Gastrocnemius medialis (tissue), 4 donors: Measurements from ENCODE around the gene CTRB2. TPM values are rescaled to one million over a fixed set of nuclear protein-coding genes. Genes with fewer than 3 reads are reported as not detected.

Experiments
- ATAC-seq, 2 donors: fragments of 150-250 bp; one replicate each; pipeline ENCODE4 v1.9.1; 2016
- DNase-seq, 2 donors: peaks; one replicate each; pipeline ENCODE4 v3.0.0-alpha.2; 2019
- H3K27ac ChIP-seq, 4 donors: fragments of 200-600 bp; sonication (generic); 1 replicate in 1 of 4; 2 replicates in 3 of 4; pipeline ENCODE4 v1.5.1; 2016 to 2018; ENCODE audit warnings: mild to moderate bottlenecking in 2 of 4, moderate library complexity in 1 of 4
- H3K27me3 ChIP-seq, 3 donors: fragments of 200-600 bp; sonication (generic) in 2 of 3; 1 replicate in 1 of 3; 2 replicates in 2 of 3; pipeline versions ENCODE4 v1.5.1 to v1.6.0; 2016 to 2019; ENCODE audit warnings: mild to moderate bottlenecking in 1 of 3, moderate library complexity in 1 of 3
- H3K36me3 ChIP-seq, 2 donors: fragments of 200-600 bp; sonication (generic) in 1 of 2; one replicate each; pipeline ENCODE4 v1.5.1; 2017 to 2018
- H3K4me1 ChIP-seq, 2 donors: fragments of 200-600 bp; sonication (generic) in 1 of 2; one replicate each; pipeline ENCODE4 v1.5.1; 2016 to 2017; ENCODE audit warnings: mild to moderate bottlenecking in 2 of 2
- H3K4me3 ChIP-seq, 4 donors: fragments of 200-600 bp; sonication (generic) in 3 of 4; 1 replicate in 1 of 4; 2 replicates in 3 of 4; pipeline ENCODE4 v1.5.1; 2016 to 2019; ENCODE audit warnings: mild to moderate bottlenecking in 2 of 4
- H3K9me3 ChIP-seq, 3 donors: fragments of 200-600 bp; sonication (generic) in 2 of 3; 1 replicate in 1 of 3; 2 replicates in 2 of 3; pipeline ENCODE4 v1.5.1; 2016 to 2019
- POLR2A ChIP-seq, 2 donors: fragments of 450-650 bp; IDR thresholded peaks; one replicate each; pipeline ENCODE4 v1.6.1; 2017; ENCODE audit warnings: antibody characterized with exemption in 2 of 2, mild to moderate bottlenecking in 2 of 2, moderate library complexity in 2 of 2
- in situ Hi-C, 4 donors: fragments of 200-750 bp; cut with MboI; loops; one replicate each; pipeline versions ENCODE4 v1.15.0 to v1.8.0; 2017; ENCODE audit warnings: low sequenced_read_pairs in 4 of 4
- intact Hi-C: fragments of 100-400 bp; cut with DNase I; formaldehyde crosslinking; loops from one replicate; pipeline ENCODE4 v1.15.1; 2023; ENCODE audit warnings: low total_unique reads
- total RNA-seq, 4 donors: library from RNA; depleted of rRNA; stranded (reverse); fragments of >200 nt; gene quantifications; one replicate each; pipeline versions ENCODE4 v1.1.0 to v1.2.3, GENCODE V29; 2016
- TF ChIP-seq, protein P1 (sequence below), 5 experiments: fragments of 450-650 bp in 3 of 5; fragments of 200-600 bp in 2 of 5; sonication (generic) in 2 of 5; IDR thresholded peaks in 4 of 5; conservative IDR thresholded peaks in 1 of 5; 1 replicate in 4 of 5; 2 replicates in 1 of 5; pipeline ENCODE4 v1.5.1; 2016 to 2019; ENCODE audit warnings: antibody characterized with exemption in 5 of 5, mild to moderate bottlenecking in 3 of 5, moderate library complexity in 3 of 5

CTRB2 gene
- total RNA-seq, 4 donors from 2014 or later = 3.0 TPM; not detected in 3

DNA sequence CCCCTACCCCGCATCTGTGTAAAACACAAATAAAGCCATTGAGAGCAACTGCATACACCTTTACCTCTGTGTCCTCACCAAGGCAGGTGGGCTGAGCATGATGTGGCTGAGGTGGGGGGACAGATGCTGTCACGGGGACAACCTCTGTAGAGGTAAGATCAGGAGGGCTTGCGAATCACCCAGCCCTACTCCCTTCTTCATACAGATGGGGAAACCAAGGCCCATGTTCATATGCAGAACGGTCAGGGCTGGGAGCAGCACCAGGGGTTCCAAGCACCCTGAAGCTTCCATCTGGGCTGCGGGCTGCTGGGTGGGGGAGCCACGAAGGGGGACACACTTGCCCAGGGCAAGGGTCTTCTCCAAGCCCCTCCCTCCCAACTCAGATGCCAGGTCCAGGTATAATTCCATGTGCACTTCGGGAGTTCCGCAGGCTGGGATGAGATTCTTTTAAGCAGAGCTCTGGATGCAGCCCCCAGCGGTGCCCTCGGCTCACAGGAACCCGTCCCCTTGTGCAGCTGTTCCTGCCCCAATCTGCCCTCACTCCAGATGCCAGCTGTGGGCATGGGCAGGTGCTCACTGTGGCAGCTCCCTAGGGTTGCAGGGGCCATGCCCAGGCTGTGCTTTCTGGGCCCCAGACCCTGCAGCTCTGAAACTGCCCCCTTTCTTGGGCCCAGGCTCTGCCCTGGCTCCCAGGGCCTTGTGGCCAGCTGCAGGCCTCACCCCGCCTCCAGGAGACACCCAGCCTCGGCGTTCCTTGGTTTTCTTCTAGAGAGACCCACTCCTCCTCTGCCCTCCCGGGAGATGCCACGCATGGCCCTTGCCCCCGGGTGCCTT lies 21.4 kb upstream of the CTRB2 start:
- Histone ChIP-seq H3K27me3 (no peaks in the 10 kb centered on the region), H3K4me1 (peaks cover under 1 to 13% of the 10 kb centered on the region in 2 donors), H3K9me3 (no peaks in the 10 kb centered on the region), H3K4me3 (no peak overlapping the region), H3K27ac (no peak overlapping the region), H3K36me3 (peaks cover 0 to 41% of the 10 kb centered on the region in 2 donors)
- in situ Hi-C loops = no loop called here
- no peak for ATAC-seq
- intact Hi-C loops = no loop called here
- no peak for DNase-seq
- TF ChIP-seq, protein P1, sequence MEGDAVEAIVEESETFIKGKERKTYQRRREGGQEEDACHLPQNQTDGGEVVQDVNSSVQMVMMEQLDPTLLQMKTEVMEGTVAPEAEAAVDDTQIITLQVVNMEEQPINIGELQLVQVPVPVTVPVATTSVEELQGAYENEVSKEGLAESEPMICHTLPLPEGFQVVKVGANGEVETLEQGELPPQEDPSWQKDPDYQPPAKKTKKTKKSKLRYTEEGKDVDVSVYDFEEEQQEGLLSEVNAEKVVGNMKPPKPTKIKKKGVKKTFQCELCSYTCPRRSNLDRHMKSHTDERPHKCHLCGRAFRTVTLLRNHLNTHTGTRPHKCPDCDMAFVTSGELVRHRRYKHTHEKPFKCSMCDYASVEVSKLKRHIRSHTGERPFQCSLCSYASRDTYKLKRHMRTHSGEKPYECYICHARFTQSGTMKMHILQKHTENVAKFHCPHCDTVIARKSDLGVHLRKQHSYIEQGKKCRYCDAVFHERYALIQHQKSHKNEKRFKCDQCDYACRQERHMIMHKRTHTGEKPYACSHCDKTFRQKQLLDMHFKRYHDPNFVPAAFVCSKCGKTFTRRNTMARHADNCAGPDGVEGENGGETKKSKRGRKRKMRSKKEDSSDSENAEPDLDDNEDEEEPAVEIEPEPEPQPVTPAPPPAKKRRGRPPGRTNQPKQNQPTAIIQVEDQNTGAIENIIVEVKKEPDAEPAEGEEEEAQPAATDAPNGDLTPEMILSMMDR (IDR thresholded peaks at IDR 0.05 in 4 of 5, conservative IDR thresholded peaks at IDR 0.05 in 1 of 5) = no peak
- TF ChIP-seq POLR2A (IDR thresholded peaks at IDR 0.05) = no peak

DNA sequence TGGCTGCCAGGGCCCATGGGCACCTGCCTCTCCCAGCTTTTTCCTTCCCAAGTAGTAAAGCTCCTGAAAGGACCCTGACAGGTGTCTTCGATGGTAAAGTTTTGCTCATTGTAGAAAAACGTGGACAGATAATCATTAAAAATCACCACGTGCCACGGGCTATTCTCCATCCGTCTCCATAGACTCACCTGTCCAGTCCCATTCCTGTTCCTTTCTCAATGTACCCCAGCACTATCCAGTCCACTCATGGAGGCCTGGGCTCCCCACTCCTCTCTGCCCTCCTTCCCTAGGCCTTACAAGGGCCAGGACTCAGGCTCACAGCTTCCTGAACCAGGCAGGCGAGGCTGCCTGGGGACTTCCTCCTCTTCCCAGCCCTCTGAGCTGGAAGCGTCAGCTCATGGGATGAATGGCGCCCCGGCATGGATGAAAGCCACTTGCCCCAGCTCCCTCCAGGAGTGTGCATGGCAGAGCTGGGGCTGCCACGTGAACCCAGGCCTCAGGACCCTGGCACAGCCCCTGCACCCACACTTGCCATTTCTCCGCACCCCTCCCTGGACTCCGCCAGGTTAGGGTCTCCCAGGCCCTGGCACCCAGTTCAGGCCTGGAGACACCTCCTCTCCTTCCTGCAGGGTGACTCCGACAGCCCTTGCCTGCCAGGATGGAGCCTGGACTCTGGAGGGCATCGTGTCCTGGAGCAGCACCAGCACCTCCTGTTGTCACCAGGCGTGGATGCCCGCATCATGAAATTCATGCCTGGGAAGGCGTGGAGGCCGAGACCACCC lies 20.6 kb upstream of the CTRB2 start:
- ATAC-seq (no peak), DNase-seq (no peak)
- Histone ChIP-seq H3K27me3 (no peaks in the 10 kb centered on the region), H3K9me3 (no peaks in the 10 kb centered on the region), H3K36me3 (peaks cover 0 to 33% of the 10 kb centered on the region in 2 donors), H3K4me1 (peaks cover 0 to 13% of the 10 kb centered on the region in 2 donors), H3K4me3 (no peak overlapping the region), H3K27ac (no peak overlapping the region)
- intact Hi-C loops = no loop called here
- in situ Hi-C loops = no loop called here
- TF ChIP-seq POLR2A (IDR thresholded peaks at IDR 0.05) = no peak

DNA sequence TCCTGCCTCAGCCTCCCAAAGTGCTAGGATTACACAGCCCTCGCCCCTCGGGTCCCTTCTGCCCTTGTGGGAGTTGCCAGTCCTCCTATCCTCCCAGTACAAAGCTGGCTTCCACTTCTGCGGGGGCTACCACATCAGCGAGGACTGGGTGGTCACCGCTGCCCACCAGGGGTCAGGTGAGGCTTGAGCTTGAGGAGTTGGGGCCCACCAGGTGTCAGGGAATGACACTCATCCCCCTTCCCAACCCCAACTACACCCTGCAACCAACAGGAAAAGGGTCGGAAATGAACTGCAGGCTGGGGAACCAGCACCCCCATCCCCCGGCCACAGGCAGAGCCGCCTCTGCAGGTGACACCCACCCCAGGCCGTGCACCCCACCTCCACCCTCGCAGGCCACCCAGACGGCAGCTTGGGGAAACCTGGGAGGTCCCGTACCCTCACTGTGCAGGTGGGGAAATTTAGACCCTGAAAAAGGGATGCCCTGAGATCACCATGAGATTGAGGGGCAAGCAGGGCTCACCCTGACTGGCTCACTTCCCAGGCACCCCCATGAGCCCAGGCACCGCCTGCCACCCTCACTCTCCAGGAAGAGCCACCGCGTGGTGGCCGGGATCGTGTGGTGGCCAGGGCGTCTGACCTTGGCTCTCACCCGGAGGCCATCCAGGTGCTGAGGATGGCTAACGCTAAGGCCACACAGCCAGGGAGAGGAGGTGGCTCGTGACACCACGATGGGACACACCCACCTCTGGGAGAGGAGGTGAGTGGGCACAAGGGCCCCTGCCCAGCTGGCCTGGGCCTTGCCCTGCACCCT lies 19.8 kb upstream of the CTRB2 start:
- H3K4me3 ChIP-seq = no peak overlapping the region
- no peaks in the 10 kb centered on the region for H3K27me3 ChIP-seq
- H3K36me3 ChIP-seq = peaks cover 0 to 25% of the 10 kb centered on the region in 2 donors
- H3K27ac ChIP-seq = no peak overlapping the region
- in situ Hi-C loops (no loop called here), intact Hi-C loops (no loop called here)
- no peak for DNase-seq
- H3K9me3 ChIP-seq = no peaks in the 10 kb centered on the region
- TF ChIP-seq POLR2A (IDR thresholded peaks at IDR 0.05) = no peak
- TF ChIP-seq, protein P1 (IDR thresholded peaks at IDR 0.05 in 4 of 5, conservative IDR thresholded peaks at IDR 0.05 in 1 of 5) = peak in 1 of 5 experiments; percentile 2
- ATAC-seq = no peak
- peaks cover 0 to 13% of the 10 kb centered on the region in 2 donors for H3K4me1 ChIP-seq

DNA sequence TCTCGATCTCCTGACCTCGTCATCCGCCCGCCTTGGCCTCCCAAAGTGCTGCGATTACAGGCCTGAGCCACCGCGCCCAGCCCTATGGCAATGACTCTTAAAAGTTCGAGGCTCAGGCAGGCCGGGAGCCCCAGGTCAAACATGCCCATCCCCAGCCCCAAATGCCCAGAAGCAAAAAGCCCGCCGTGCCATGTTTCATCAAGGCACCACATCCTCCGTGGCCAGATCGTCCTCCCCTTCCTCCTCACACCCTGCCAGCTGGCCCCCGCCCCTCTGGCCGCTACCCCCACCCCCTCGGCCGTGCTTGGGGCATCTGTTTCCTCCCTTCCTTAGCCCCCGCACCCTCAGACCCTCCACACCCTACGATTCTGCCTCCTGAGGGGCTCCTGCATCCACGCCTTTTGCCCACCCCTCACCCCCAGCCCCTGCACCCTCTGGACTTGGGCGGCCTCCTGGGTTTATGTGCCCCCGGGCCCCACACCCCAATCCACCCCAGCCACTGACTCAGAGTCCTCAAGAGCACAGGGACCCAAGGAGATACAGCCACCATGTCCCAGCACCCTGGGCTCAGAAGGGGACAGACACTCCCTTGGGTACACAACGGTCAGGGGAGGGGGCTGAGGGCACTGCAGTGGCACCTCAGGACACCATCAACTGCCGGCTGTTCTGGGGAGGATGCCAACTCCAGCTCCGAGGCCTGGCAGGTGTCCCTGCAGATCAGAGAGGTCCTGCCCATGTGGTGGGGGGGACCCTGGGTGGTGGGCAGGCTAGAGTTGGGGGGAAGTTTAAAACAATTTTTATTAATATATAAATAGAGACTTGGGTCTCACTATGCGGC lies 18.9 kb upstream of the CTRB2 start:
- intact Hi-C loops (loop anchor here (2.0 kb wide), 1 partner anchor 19 kb away; the partner anchor contains the start of gene CTRB2), in situ Hi-C loops (no loop called here)
- peaks cover 0 to 25% of the 10 kb centered on the region in 2 donors for H3K36me3 ChIP-seq
- peaks cover 0 to 12% of the 10 kb centered on the region in 2 donors for H3K4me1 ChIP-seq
- no peaks in the 10 kb centered on the region for H3K9me3 ChIP-seq
- no peak overlapping the region for H3K4me3 ChIP-seq
- H3K27ac ChIP-seq = no peak overlapping the region
- ATAC-seq = no peak
- H3K27me3 ChIP-seq = no peaks in the 10 kb centered on the region
- DNase-seq = no peak
- TF ChIP-seq POLR2A (IDR thresholded peaks at IDR 0.05) = no peak
- TF ChIP-seq, protein P1 (IDR thresholded peaks at IDR 0.05 in 4 of 5, conservative IDR thresholded peaks at IDR 0.05 in 1 of 5) = no peak
